GM18517 (cell line): ENCODE results near the gene DNAI1.
"Not testable (repeated sequence)": the region's sequence is repeated elsewhere in the genome, so short reads cannot be mapped to it uniquely, and the experiment has no call there.

Source experiments
- ATAC-seq: cut with Tn5 transposase; IDR thresholded peaks from one replicate; pipeline ENCODE4 v1.9.1; 2021; ENCODE audit warnings: mild to moderate bottlenecking, moderate library complexity; ENCODE audit not compliant: unreplicated experiment

Gene DNAI1

GRCh38 chr9:34450644-34451043 is 8.0 kb upstream of the DNAI1 start:
- ATAC-seq = no peak

GRCh38 chr9:34451135-34451534 is 7.5 kb upstream of the DNAI1 start:
- no peak for ATAC-seq

GRCh38 chr9:34451545-34451944 is 7.1 kb upstream of the DNAI1 start:
- no peak for ATAC-seq

- ATAC-seq = no peak
Measured at GRCh38 chr9:34452568-34452967, 6.0 kb upstream of the DNAI1 start.

- ATAC-seq = no peak
Measured at GRCh38 chr9:34454571-34455065, 4.0 kb upstream of the DNAI1 start.

GRCh38 chr9:34456151-34456550 is 2.5 kb upstream of the DNAI1 start:
- no peak for ATAC-seq

GRCh38 chr9:34456746-34457145 is 1.9 kb upstream of the DNAI1 start:
- no peak for ATAC-seq

- ATAC-seq = no peak
Measured at GRCh38 chr9:34457266-34458012, 1.2 kb upstream of the DNAI1 start.

- ATAC-seq = peak; percentile 1
Measured at GRCh38 chr9:34458959-34459340, 345 bp downstream of the DNAI1 start.

- ATAC-seq = no peak
Measured at GRCh38 chr9:34459356-34459755, 751 bp downstream of the DNAI1 start.

GRCh38 chr9:34459941-34460340 is 1.3 kb downstream of the DNAI1 start:
- ATAC-seq = no peak

- no peak for ATAC-seq
Measured at GRCh38 chr9:34463098-34463900, 4.7 kb downstream of the DNAI1 start.

GRCh38 chr9:34463901-34464232 is 5.3 kb downstream of the DNAI1 start:
- no peak for ATAC-seq

GRCh38 chr9:34464571-34464970 is 6.0 kb downstream of the DNAI1 start:
- ATAC-seq = no peak

GRCh38 chr9:34465468-34465867 is 6.9 kb downstream of the DNAI1 start:
- no peak for ATAC-seq

- no peak for ATAC-seq
Measured at GRCh38 chr9:34475097-34475496, 16.5 kb downstream of the DNAI1 start.

GRCh38 chr9:34477541-34477940 is 18.9 kb downstream of the DNAI1 start:
- ATAC-seq = no peak

GRCh38 chr9:34479431-34479866 is 20.8 kb downstream of the DNAI1 start:
- no peak for ATAC-seq

- ATAC-seq = not testable (repeated sequence)
Measured at GRCh38 chr9:34481620-34482019, 23.0 kb downstream of the DNAI1 start.

GRCh38 chr9:34482746-34483145 is 24.1 kb downstream of the DNAI1 start:
- ATAC-seq = not testable (repeated sequence)

GRCh38 chr9:34484678-34485077 is 26.1 kb downstream of the DNAI1 start:
- ATAC-seq = no peak

GRCh38 chr9:34485822-34486221 is 27.2 kb downstream of the DNAI1 start:
- ATAC-seq = no peak
